Fibroblast of lung (primary cell): ENCODE measurements around the gene CUEDC1. TPM values are rescaled to one million over a fixed set of nuclear protein-coding genes. Genes with fewer than 3 reads are reported as not detected.

Source experiments
- DNase-seq, 2 donors: peaks; one replicate each; pipeline versions ENCODE4 v3.0.0 to v3.0.0-alpha.2; 2010; ENCODE audit warnings: low read depth in 2 of 2
- H2AFZ ChIP-seq: 2 replicates; pipeline ENCODE4 v1.5.1; 2012; ENCODE audit warnings: low read length, control low read depth, inconsistent platforms
- H3K27ac ChIP-seq: 2 replicates; pipeline ENCODE4 v1.5.1; 2011; ENCODE audit warnings: low read length, control low read depth; ENCODE audit not compliant: insufficient read depth
- H3K27me3 ChIP-seq: 2 replicates; pipeline ENCODE4 v1.5.1; 2011; ENCODE audit warnings: mild to moderate bottlenecking, low read length; ENCODE audit not compliant: control insufficient read depth, insufficient read depth
- H3K36me3 ChIP-seq: 2 replicates; pipeline ENCODE4 v1.5.1; 2011; ENCODE audit warnings: low read length; ENCODE audit not compliant: control insufficient read depth, insufficient read depth
- H3K4me1 ChIP-seq: 2 replicates; pipeline ENCODE4 v1.5.1; 2011; ENCODE audit warnings: low read length; ENCODE audit not compliant: control insufficient read depth, insufficient read depth; ENCODE audit errors: extremely low read depth
- H3K4me2 ChIP-seq: 2 replicates; pipeline ENCODE4 v1.5.1; 2011; ENCODE audit warnings: low read length, control low read depth; ENCODE audit not compliant: insufficient read depth; ENCODE audit errors: extremely low read depth
- H3K4me3 ChIP-seq, 4 experiments: fragments of 200-600 bp in 1 of 4; sonication (generic) in 1 of 4; replicated peaks in 1 of 4; 2 replicates each; pipeline ENCODE4 v1.5.1; 2011 to 2016; ENCODE audit warnings: low read length in 4 of 4, low read depth in 3 of 4, mild to moderate bottlenecking in 3 of 4, control low read depth in 2 of 4, inconsistent platforms in 1 of 4, mixed read lengths in 1 of 4; ENCODE audit not compliant: insufficient read depth in 1 of 4; ENCODE audit errors: control extremely low read depth in 1 of 4
- H3K79me2 ChIP-seq: 2 replicates; pipeline ENCODE4 v1.5.1; 2012; ENCODE audit warnings: mild to moderate bottlenecking, low read length, inconsistent platforms; ENCODE audit not compliant: control insufficient read depth, insufficient read depth
- H3K9ac ChIP-seq: 2 replicates; pipeline ENCODE4 v1.5.1; 2011; ENCODE audit warnings: mild to moderate bottlenecking, low read length, control low read depth; ENCODE audit not compliant: insufficient read depth
- H3K9me3 ChIP-seq: 2 replicates; pipeline ENCODE4 v1.5.1; 2012; ENCODE audit warnings: low read depth, low read length; ENCODE audit not compliant: control insufficient read depth, insufficient read depth
- H4K20me1 ChIP-seq: 2 replicates; pipeline ENCODE4 v1.5.1; 2011; ENCODE audit warnings: low read length; ENCODE audit not compliant: control insufficient read depth, insufficient read depth; ENCODE audit errors: extremely low read depth
- CTCF ChIP-seq, 2 donors: IDR thresholded peaks in 1 of 2; conservative IDR thresholded peaks in 1 of 2; 1 replicate in 1 of 2; 2 replicates in 1 of 2; pipeline ENCODE4 v1.5.1; 2011 to 2012; ENCODE audit warnings: low read length in 2 of 2, control low read depth in 1 of 2, inconsistent platforms in 1 of 2, low read depth in 1 of 2, mild to moderate bottlenecking in 1 of 2
- EZH2 ChIP-seq: IDR thresholded peaks from 2 replicates; pipeline ENCODE4 v1.5.1; 2012; ENCODE audit warnings: low read length, control low read depth, mild to moderate bottlenecking; ENCODE audit errors: missing control alignments
- polyA plus RNA-seq, 2 donors: library from polyadenylated mRNA; depleted of rRNA in 1 of 2; stranded (reverse) in 1 of 2; unstranded in 1 of 2; fragments of >200 nt; gene quantifications; 2 replicates each; pipeline ENCODE4 v1.2.1, GENCODE V29; 2011 to 2012; ENCODE audit warnings: missing spikeins in 1 of 2
- total RNA-seq: library from RNA; depleted of rRNA; stranded (reverse); fragments of >200 nt; gene quantifications from 2 replicates; pipeline ENCODE4 v1.2.1, GENCODE V29; 2014

The CUEDC1 gene
- total and polyA plus RNA-seq, 2 donors (not counting 1 experiment from before 2014, with no cell fraction given): 11.9 to 34.9 TPM

GRCh38 chr17:57939797-57940196 is 15.4 kb downstream of the CUEDC1 start:
- Histone ChIP-seq H4K20me1 (no peaks in the 10 kb centered on the region), H3K27me3 (no peaks in the 10 kb centered on the region), H2AFZ (no peak overlapping the region), H3K27ac (no peak overlapping the region), H3K9me3 (no peaks in the 10 kb centered on the region), H3K36me3 (no peaks in the 10 kb centered on the region), H3K4me3 (no peak overlapping the region), H3K79me2 (peaks cover 53% of the 10 kb centered on the region), H3K4me2 (no peak overlapping the region), H3K4me1 (peaks cover 35% of the 10 kb centered on the region), H3K9ac (no peak overlapping the region)
- DNase-seq: no peak
- TF ChIP-seq CTCF (conservative IDR thresholded peaks at IDR 0.05 in 1 of 2, IDR thresholded peaks at IDR 0.05 in 1 of 2; ENCODE audit: low read depth in 1 of 2, low read length in 2 of 2) (no peak), EZH2 (no peak)

GRCh38 chr17:57938061-57938502 is 17.1 kb downstream of the CUEDC1 start:
- Histone ChIP-seq H3K36me3 (no peaks in the 10 kb centered on the region), H3K4me3 (no peak overlapping the region), H3K9me3 (no peaks in the 10 kb centered on the region), H3K27me3 (no peaks in the 10 kb centered on the region), H2AFZ (no peak overlapping the region), H3K4me2 (no peak overlapping the region), H3K27ac (no peak overlapping the region), H3K4me1 (peaks cover 33% of the 10 kb centered on the region), H3K9ac (no peak overlapping the region), H4K20me1 (no peaks in the 10 kb centered on the region), H3K79me2 (peaks cover 51% of the 10 kb centered on the region)
- DNase-seq: no peak
- TF ChIP-seq CTCF (conservative IDR thresholded peaks at IDR 0.05 in 1 of 2, IDR thresholded peaks at IDR 0.05 in 1 of 2; ENCODE audit: low read depth in 1 of 2, low read length in 2 of 2) (no peak), EZH2 (no peak)

GRCh38 chr17:57937492-57937891 is 17.7 kb downstream of the CUEDC1 start:
- H3K9ac ChIP-seq: no peak overlapping the region
- H3K79me2 ChIP-seq: peaks cover 53% of the 10 kb centered on the region
- no peaks in the 10 kb centered on the region for H4K20me1 ChIP-seq
- H3K27me3 ChIP-seq: no peaks in the 10 kb centered on the region
- no peak overlapping the region for H3K4me3 ChIP-seq
- no peak for TF ChIP-seq CTCF (conservative IDR thresholded peaks at IDR 0.05 in 1 of 2, IDR thresholded peaks at IDR 0.05 in 1 of 2; ENCODE audit: low read depth in 1 of 2, low read length in 2 of 2)
- TF ChIP-seq EZH2: no peak
- H2AFZ ChIP-seq: no peak overlapping the region
- peaks cover 33% of the 10 kb centered on the region for H3K4me1 ChIP-seq
- H3K36me3 ChIP-seq: no peaks in the 10 kb centered on the region
- no peaks in the 10 kb centered on the region for H3K9me3 ChIP-seq
- no peak for DNase-seq
- H3K27ac ChIP-seq: no peak overlapping the region
- H3K4me2 ChIP-seq: no peak overlapping the region
